ENCODE measurements around the gene ADIRF.
"Not testable (repeated sequence)": the region's sequence is repeated elsewhere in the genome, so short reads cannot be mapped to it uniquely, and the experiment has no call there.

ADIRF gene

DNA sequence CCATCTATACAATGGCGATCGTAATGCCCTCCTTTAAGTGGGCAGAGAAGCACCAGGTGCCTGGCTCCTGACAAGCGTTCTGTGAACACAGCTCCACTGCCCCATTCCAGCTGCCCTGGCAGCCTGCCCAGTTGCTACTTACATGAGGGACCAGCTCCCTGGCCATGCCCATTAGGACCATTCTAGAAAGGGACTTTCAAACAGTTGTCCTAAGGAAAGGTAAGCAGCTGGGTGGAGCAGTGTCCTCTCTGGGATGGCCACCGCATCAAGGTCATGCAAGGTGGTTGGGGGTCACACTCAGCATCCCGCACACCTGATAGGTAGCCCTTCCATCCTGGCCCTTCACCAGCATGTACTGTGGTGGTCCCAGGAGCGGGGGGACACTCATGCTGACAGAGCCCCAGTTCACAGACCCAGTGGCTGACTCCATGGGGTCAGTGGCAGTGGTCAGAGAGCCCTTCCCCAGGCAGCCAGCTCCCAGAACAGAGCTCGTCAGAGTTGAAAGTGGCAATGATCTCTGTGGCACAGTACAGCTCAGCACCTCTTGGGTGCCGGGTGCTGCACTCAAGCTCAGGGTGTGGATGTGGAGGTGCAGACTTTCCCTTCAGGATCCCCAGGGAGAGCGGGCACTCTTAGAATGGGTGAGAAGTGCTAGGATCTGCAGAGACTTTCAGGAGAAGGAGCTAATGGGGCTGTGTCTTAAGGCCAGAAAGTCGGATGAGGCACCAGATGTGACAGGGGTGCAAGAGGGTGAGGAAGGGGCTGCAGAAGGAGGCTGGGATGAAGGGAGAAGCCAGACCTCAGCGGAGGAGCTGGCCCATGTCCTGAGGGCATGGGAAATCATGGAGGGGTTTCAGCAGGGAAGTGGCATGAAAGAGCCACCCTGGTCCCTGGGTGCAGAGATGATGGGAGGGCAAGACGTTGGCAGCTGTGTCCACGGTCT is 21.8 kb upstream of the ADIRF start:
- no peak for DNase-seq (ENCODE audit: low read depth)

DNA sequence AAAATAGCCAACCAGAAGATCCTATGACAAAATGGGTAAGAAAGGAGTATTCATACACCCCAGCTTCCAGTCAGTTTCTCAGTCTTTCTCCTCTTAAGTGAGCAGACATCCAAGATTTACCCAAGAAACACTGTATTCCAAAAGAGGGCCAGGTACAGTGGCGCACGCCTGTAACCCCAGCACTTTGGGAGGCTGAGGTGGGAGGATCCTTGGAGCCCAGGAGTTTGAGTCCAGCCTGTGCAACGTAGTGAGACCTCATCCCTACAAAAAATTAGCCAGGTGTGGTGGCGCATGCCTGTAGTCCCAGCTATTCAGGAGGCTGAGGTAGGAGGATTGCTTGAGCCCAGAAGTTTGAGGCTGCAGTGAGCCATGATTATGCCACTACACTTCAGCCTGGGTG is 20.5 kb upstream of the ADIRF start:
- not testable (repeated sequence) for DNase-seq (ENCODE audit: low read depth)

DNA sequence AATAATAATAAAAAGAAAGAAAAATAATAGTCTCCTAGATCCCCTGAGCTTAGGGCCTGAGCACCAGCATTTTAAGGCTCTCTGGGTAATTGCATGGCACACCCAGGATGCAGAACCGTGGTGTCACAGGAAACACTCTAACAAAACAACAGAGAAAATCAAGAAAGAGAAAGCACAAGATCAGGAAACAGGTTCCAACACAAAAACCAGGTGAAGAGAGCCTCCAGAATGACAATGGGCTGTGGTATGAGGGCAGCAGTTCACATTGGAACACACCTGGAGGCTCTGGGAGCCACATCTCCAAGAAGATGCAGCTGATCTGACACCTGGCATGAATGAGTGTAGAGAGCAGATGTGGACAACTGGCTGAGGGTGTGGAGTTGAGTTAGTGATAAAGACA is 17.9 kb upstream of the ADIRF start:
- DNase-seq (ENCODE audit: low read depth), result no peak

DNA sequence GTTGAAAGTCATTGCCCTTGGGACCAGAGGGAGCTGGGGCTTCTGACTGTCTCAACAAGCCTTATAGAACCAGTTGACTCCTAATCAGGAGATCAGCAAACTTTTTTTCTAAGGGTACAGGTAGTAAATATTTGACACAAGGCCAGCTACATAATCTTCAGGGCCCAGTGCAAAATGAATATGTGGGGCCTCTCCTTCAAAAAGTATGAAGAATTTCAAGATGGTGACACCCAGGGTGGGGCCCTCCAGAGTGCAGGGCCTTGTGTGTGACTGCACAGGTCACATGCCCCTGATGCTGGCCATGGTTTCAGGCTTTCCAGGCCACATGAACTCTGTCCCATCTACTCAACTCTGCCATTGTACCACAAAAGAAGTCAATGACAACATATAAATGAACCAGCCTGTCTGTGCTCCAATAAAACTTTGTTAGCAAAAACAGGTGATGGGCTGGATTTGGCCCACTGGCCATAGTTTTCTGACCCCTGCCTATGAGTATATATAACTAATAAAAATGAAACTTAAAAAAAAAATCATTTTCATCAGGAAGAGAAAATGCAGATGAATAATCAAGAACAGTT is 17.0 kb upstream of the ADIRF start:
- no peak for DNase-seq (ENCODE audit: low read depth)

DNA sequence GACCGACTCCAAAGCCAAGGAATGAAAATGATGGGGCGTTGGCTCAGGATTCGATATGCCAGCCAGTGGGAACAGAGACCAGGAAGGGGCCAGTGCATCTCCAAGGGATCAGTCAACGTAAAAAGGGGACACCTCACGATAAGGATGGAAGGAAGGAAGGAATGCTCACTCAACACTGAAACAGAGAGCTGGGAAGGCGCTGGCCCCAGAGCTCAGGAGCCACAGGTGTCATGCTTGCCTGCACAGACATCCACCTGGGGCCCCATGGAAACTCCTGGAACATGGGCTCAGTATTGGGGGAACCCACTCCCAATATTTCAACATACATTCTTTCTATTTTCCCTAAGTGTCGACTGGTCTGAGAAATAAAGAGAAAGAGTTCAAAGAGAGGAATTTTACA is 16.2 kb upstream of the ADIRF start:
- no peak for DNase-seq (ENCODE audit: low read depth)

DNA sequence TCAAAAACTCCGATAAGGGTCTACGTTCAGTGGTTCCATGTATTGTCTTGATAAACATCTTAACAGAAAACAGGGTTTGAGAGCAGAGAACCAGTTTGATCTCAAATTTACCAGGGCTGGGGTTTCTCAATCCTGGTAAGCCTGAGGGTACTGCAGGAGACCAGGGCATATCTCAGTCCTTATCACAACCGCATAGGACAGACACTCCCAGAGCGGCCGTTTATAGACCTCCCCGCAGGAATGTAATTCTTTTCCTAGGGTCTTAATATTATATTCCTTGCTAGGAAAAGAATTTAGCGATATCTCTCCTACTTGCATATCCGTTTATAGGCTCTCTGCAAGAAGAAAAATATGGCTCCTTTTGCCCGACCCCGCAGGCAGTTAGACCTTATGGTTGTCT is 15.6 kb upstream of the ADIRF start:
- DNase-seq (ENCODE audit: low read depth), result not testable (repeated sequence)

DNA sequence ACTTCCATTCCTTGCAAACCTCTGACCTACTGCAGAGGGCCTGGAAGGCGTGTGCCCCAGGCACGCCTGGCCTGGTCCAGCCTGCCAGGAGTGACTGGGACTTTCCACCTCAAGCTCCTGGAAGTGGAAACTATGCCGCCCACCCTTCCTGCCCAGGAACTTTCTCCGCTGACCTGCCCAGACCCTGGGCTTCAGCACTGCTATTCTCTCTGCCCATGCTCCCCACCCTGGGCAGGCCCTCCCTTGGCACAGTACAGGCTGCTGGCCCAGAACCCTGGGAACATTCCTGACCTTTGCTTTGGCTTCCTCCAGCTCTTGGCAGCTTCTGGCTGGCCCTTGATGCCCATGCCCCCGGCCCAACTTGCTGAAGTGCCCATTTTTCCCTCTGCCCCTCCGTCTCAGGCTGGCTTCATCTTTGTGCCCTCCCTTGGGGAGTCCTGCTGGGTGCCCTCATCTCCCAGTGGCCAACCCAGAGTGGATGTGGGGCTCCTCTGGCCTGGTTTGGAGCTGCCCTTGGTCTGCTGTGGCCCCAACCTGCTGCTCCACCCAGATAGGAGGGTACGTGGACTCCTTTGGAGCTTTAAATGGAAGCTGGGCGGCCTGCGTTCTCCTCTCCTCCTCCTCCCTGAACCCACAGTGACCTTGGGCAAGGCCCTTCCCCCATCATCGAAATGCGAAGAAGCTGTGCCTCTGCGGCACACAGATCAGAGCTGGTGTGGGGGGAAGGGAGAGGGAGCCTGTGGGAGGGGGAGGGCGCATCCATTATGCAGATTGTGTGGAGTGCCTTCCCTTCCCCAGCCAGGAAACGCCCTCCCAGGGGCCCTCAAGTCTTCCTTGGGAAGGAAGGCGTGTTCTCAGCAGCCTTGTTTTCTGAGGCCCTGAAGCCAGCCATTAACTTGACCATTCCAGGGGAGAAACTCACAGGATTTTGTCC is 14.3 kb upstream of the ADIRF start:
- no peak for DNase-seq (ENCODE audit: low read depth)

DNA sequence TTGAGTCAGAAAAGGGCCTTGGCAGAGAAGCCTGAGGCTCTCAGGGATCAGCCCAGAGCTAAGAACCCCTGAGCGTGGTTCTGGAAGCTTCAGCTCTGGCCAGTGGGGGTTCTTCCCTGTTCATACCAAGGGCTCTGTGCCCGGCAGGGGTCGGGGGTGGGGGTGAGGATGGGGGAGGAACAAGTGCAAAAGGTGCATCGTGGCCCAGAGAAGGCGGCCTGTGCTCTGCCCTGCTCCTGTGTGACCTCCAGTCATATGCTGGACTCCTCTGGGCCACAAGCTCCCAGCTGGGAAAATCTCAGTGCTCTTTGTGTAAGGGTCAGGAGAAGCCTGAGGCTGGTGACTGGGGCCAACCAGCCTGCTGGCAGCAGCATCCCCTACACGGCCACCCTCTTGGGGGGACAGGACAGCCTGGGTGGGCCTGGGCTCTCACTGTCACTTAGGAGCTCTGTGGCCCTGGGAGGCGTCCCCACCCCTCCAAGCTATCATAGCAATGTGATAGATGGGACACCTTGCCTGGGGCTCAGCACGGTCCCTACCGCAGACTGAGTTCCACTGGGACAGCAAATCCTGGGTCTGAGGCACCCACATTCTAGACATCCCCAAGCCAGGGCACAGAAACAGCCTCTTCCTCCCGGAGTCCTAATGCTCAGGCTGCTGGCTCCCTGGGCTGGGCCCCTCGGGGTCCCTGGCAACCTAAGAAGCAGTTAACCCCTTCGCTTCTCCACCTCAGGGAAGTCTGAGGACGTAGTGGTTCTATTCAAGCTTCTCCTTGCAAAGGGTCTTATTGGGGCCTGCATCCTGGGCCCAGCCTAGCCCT is 13.4 kb upstream of the ADIRF start:
- no peak for DNase-seq (ENCODE audit: low read depth)

DNA sequence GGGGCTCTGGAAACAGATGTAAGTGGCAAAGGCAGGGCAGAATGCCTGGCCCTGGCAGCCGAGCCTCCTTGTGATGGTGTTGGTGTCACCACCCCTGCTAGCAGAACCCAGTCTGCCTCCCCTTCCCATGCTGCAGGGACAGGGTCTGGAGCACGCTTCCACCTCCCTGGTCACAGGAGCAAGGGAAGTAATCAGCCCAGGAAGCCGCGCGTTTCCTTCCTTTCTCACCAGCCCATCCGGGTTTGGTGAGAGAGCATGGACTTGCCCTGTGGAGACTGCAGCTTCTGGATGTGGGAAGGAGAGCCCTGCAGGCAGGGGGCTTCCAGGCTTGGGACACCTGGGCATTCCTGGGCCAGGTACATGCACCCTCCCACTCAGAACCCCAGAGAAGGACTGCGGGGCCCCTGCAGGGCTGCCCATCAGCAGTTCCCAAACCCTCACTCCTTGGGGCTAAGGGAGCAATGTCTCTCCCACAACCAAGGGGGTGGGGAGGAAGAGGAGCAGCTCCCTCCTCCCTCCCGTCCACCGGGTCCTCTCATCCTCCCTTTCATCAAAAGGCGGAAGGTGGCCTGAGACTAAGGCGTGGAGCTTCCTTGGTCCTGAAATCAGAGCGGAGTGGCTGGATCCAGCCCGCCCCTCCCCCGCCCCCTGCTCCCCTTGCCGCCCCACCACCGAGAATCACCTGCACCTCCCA is 12.6 kb upstream of the ADIRF start:
- no peak for DNase-seq (ENCODE audit: low read depth)

DNA sequence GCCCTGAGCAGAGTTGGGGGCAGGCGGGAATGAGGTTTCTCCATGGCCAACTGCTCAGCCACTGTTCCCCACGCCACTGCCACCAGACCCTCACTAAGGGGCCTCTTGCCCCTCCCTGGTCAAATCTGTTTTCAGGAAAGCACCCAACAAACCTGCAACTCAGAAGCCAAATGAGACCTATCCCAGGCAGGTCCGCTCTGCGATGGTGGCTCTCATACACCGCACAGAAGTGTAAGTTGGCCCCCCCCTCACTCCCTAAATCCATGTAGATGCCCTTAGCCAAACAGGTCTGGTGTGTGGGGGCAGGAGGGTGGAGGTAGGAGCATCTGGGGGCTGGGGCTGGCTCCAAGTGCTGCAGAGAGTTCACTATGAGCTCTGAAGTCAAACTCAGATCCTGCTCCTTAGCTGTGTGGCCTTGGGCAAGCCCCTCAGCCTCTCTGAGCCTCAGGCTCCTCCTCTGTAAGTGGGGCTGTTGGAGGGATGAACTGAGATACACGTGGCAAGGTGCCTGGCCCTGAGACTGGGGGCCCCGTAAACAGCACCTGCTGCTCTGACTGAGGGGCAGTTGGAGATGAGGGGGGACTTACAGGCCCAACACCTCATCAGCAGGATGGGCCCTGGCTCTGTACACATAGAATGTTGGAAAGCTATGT is 12.0 kb upstream of the ADIRF start:
- DNase-seq (ENCODE audit: low read depth), result no peak

DNA sequence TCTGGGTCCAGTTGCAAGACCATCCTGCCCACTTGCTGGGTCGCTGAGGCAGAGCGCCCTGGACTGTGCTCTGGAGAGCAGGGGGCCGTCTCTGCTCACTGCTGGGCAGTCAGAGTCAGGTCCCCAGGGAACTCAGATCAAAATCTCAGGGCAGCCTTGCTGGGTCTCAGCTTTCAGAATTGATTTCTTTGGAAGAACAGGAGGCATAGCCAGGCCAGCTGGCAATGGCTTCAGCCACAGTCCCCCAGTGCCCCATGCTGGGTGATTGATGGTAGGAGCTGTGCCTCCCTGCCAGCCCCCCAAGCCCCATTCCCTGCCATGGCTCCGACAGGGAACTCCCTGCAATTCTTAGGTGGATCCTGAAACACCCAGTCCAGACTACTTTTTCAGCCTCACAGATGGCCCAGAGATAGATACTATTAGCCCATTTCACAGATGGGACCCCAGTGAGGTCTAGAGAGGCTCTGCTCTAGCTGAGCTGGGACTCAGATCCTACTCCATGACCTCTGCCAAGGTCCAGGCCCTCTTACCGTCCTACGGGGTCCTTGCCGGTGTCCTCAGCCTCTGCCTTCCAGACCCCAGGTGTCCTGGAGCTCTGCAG is 11.3 kb upstream of the ADIRF start:
- DNase-seq (ENCODE audit: low read depth), result no peak

DNA sequence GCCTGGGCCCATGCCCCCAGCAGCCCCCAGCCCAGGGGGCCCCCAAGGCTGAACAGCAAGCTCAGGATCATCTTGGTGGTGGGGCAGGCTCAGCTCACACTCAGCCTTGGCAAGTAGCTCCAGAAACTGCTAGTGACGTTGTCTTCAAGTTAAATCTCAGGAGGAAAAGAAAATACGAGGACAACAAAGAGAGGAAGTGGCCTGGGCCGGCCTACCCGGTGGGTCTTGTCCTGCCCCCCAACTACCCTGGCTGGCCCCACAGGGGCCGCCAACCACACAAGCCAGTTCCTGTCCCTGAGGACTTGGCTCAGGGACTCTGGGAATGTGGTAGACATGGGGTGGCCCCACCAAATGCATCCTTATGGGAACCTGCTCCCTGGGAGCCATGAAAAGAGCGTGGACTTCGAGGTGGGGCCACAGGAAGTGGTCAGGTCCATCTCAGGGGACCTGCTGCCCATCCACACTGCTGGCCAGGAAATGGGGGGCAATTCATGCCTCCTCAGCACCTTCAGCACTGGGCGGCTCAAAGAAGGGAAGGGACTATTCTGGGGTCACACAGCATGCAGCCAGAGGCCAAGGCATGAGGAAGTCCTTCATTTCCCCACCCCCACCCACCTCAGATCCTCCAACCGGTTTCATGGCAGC is 10.7 kb upstream of the ADIRF start, which contains the start of gene MMRN2:
Gene MMRN2 (minus strand): TSS at position 145 of the 645 bp plus-strand sequence. CDS start 74 bp downstream, at position 71.
- DNase-seq (ENCODE audit: low read depth), result no peak

DNA sequence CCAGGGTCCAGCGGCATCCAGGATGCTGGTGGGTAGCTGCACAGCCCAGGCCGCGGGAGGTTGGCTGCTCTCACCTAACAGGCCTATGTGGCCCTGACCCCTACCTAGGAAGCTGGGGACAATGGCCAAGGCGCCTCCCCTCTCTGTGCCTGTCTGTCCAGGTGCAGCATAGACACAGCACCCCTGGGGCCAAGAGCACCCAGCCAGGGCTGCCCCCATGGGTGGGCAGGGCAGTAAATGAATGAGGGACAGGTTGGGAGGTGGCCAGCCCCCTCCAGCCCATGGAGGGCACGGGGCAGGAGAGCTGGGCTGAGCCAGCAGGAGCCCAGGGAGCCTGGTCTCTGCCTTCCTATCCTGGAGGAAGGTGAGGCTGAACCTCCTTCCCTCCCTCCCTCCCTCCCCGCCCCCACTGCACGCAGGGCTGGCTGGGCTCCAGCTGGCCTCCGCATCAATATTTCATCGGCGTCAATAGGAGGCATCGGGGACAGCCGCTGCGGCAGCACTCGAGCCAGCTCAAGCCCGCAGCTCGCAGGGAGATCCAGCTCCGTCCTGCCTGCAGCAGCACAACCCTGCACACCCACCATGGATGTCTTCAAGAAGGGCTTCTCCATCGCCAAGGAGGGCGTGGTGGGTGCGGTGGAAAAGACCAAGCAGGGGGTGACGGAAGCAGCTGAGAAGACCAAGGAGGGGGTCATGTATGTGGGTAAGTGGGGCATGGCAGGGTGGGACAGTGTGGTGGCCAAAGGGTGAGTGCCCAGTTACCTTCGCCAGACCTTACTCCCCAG is 10.0 kb upstream of the ADIRF start, which contains the start of gene SNCG:
Gene SNCG (plus strand): TSS at position 484 of the 785 bp plus-strand sequence. CDS start 99 bp downstream, at position 583.
- DNase-seq (ENCODE audit: low read depth), result no peak

DNA sequence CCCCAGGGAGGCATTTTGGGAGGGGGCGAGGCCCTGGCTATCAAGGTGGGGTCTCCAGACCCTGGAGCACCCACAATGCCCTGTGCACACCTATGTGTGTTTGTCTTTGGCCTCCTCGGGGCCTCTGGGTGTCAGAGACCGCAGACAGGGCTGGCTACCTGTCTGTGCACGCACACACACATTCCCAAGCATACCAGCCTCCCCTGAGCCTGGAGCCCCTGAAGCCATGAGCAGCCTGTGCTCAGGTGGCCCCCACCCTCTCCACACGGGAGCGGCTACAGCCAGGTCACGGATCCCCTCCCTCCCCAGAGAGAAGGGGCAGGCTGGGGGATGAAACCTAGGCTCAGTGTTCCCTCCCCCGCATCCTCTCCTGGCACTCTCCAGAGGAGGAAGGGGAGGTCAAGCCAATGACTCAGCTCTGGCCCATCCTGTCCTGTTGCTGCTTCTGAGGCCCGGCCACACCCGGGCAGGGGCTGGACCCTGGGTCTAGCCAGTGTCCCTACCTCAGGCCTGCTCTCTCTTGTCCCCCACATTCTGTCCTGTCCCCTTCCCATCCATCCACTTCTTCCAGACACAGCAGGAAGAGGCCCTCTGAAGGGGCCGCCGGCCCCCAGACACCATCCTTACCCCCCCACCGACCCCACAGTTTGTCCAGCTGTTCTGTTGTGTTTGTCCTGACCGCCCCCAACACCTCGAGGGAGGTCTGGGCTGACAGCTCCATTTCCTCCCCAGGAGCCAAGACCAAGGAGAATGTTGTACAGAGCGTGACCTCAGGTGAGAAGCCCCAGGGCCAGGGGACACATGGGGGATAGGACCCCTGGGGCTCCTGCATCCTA is 9.2 kb upstream of the ADIRF start:
- no peak for DNase-seq (ENCODE audit: low read depth)

DNA sequence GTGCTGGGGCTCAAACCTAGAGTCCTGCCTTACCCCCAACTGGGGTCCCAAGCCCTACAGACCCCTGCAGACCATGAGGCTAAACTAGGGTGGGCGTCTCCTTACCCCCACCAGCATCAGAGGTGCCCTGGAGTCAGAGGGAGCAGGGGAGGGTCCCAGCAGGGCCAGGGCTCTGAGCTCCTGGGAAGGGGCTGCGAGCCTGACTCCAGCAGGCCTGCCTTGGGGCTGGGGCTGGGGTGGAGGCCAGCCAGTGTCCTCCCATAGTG is 8.6 kb upstream of the ADIRF start:
- no peak for DNase-seq (ENCODE audit: low read depth)

DNA sequence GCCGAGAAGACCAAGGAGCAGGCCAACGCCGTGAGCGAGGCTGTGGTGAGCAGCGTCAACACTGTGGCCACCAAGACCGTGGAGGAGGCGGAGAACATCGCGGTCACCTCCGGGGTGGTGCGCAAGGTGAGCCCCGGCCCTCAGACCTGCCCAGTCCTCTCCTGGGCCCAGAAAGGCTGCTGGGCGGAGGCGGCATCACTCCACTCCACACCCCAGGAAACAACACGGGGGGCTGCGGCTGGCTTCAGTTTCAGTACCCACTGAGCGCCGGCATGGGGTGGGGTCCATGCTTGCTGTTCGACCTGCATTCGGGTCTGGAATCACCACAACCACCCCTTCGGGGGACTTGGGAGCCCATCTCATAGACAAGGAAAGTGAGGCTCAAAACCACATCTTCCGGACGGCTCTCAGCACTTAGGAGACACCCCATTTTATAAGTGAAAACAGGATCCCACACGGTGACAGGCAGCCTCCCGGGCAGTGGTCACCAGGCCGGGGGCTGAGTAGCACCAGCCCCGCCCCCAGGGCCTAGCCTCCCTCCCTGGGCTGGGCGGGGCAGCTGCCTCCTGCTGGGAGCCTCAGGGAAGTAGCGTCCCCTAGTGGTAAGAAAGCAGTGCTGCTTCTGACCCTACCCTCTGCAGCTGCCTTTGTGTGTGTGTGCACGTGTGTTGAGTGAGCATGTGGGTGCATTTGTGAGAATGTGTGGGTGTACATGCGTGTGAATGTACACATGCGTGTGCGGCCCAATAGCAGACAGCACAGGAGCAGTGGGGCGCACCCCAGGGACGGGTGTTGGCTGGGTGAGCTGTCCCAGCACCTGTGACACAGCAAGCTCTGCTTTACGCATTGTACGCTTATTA is 8.0 kb upstream of the ADIRF start:
- DNase-seq (ENCODE audit: low read depth), result no peak

Data from HS-5 (cell line).